OCI-LY7 (cell line): Measurements from ENCODE around the gene NINL. TPM values are rescaled to one million over a fixed set of nuclear protein-coding genes. Genes with fewer than 3 reads are reported as not detected.

Source experiments
- BruUV-seq: library from RNA; stranded (reverse); fragments of 400-500 nt; replicated peaks from 2 replicates; lab custom pipeline; 2021; lab: Mats Ljungman, UMichigan
- CTCF ChIA-PET: fragments of 300-600 bp; sonication (Branson Sonifier 250); formaldehyde crosslinking; loops from one replicate; lab custom pipeline; 2022; ENCODE audit warnings: antibody characterized with exemption; ENCODE audit not compliant: unreplicated experiment; lab: Charles Lee
- POLR2A ChIA-PET: fragments of 300-600 bp; sonication (Branson Sonifier 250); formaldehyde crosslinking; loops from one replicate; lab custom pipeline; 2022; ENCODE audit warnings: antibody characterized with exemption; lab: Charles Lee
- DNase-seq: peaks from one replicate; pipeline ENCODE4 v3.0.0-alpha.2; 2015; ENCODE audit warnings: low spot score
- H2AFZ ChIP-seq: fragments of 200-600 bp; sonication (generic), shearing (Covaris generic); 2 replicates; pipeline ENCODE4 v1.6.1; 2014; ENCODE audit warnings: mild to moderate bottlenecking, antibody characterized with exemption, low read length, moderate library complexity
- H3K27ac ChIP-seq: fragments of 200-600 bp; sonication (generic); 2 replicates; pipeline ENCODE4 v1.5.1; 2014; ENCODE audit warnings: mixed run types, low read depth, mild to moderate bottlenecking, moderate library complexity, low read length, inconsistent platforms; ENCODE audit not compliant: poor library complexity, severe bottlenecking
- H3K36me3 ChIP-seq: fragments of 200-600 bp; sonication (generic); 2 replicates; pipeline ENCODE4 v1.6.1; 2014; ENCODE audit warnings: mild to moderate bottlenecking, antibody characterized with exemption, low read length, moderate library complexity, mixed read lengths; ENCODE audit not compliant: insufficient read depth
- H3K4me1 ChIP-seq: fragments of 200-600 bp; sonication (generic); 2 replicates; pipeline ENCODE4 v1.5.1; 2014; ENCODE audit warnings: mild to moderate bottlenecking, low read length; ENCODE audit not compliant: insufficient read depth, poor library complexity, severe bottlenecking
- H3K4me2 ChIP-seq: fragments of 200-600 bp; sonication (generic); 2 replicates; pipeline ENCODE4 v1.6.1; 2014; ENCODE audit warnings: mild to moderate bottlenecking, low read length
- H3K4me3 ChIP-seq: fragments of 200-600 bp; sonication (generic); 2 replicates; pipeline ENCODE4 v1.5.1; 2014; ENCODE audit warnings: mild to moderate bottlenecking, low read depth, low read length; ENCODE audit not compliant: poor library complexity, severe bottlenecking
- H3K79me2 ChIP-seq: fragments of 200-600 bp; sonication (generic); 2 replicates; pipeline ENCODE4 v1.6.1; 2016; ENCODE audit warnings: low read depth, mild to moderate bottlenecking, low read length, moderate library complexity, mixed read lengths; ENCODE audit not compliant: insufficient read depth
- H3K9me2 ChIP-seq: fragments of 200-600 bp; sonication (generic); 2 replicates; pipeline ENCODE4 v1.6.1; 2016; ENCODE audit warnings: mild to moderate bottlenecking, low read length, mixed read lengths; ENCODE audit not compliant: insufficient read depth
- H3K9me3 ChIP-seq: fragments of 200-600 bp; sonication (generic); 2 replicates; pipeline ENCODE4 v1.6.1; 2014; ENCODE audit warnings: mild to moderate bottlenecking, mixed run types, low read length, mixed read lengths
- H4K20me1 ChIP-seq: fragments of 200-600 bp; sonication (generic); 2 replicates; pipeline ENCODE4 v1.6.1; 2014; ENCODE audit warnings: mild to moderate bottlenecking, antibody characterized with exemption, low read length, moderate library complexity, mixed read lengths; ENCODE audit not compliant: insufficient read depth
- CTCF ChIP-seq: fragments of 200-600 bp; sonication (generic); conservative IDR thresholded peaks from 2 replicates; pipeline ENCODE4 v1.5.1; 2014; ENCODE audit warnings: mild to moderate bottlenecking, antibody characterized with exemption, low read length, moderate library complexity, mixed read lengths
- EZH2phosphoT487 ChIP-seq: fragments of 200-600 bp; sonication (generic); IDR thresholded peaks from 2 replicates; pipeline ENCODE4 v1.6.1; 2018; ENCODE audit warnings: low read depth, borderline replicate concordance, mild to moderate bottlenecking, mixed run types, antibody characterized with exemption, low read length, moderate library complexity, mixed read lengths
- intact Hi-C: fragments of 100-400 bp; cut with micrococcal nuclease; formaldehyde crosslinking; loops from one replicate; pipeline ENCODE4 v1.10.0; 2022; ENCODE audit not compliant: unreplicated experiment
- total RNA-seq, 2 experiments: library from RNA; depleted of rRNA in 1 of 2; stranded (reverse); fragments of >200 nt in 1 of 2; shearing (Covaris generic) in 1 of 2; gene quantifications; 2 replicates each; pipeline ENCODE4 v1.2.3, GENCODE V29; 2014 to 2022

The NINL gene
- total RNA-seq, 2 experiments from 2014 or later: 0.06 to 0.55 TPM

- Histone ChIP-seq H3K27ac (no peak overlapping the region), H3K4me3 (no peak overlapping the region), H3K4me2 (no peak overlapping the region), H3K4me1 (no peaks in the 10 kb centered on the region), H3K79me2 (no peaks in the 10 kb centered on the region), H2AFZ (no peak overlapping the region), H3K9me2 (no peaks in the 10 kb centered on the region), H3K36me3 (no peaks in the 10 kb centered on the region), H4K20me1 (no peaks in the 10 kb centered on the region), H3K9me3 (no peaks in the 10 kb centered on the region)
- ChIA-PET POLR2A (no interaction called here), CTCF (no interaction called here)
- DNase-seq: no peak
- TF ChIP-seq CTCF (no peak), EZH2phosphoT487 (no peak)
- BruUV-seq: no TSS peak
- intact Hi-C loops: no loop called here
Measured at GRCh38 chr20:25538838-25539665, 46.3 kb downstream of the NINL start.

- Histone ChIP-seq H2AFZ (no peak overlapping the region), H3K4me1 (no peaks in the 10 kb centered on the region), H3K36me3 (no peaks in the 10 kb centered on the region), H3K4me3 (no peak overlapping the region), H3K9me3 (no peaks in the 10 kb centered on the region), H4K20me1 (no peaks in the 10 kb centered on the region), H3K4me2 (no peak overlapping the region), H3K9me2 (no peaks in the 10 kb centered on the region), H3K79me2 (no peaks in the 10 kb centered on the region), H3K27ac (no peak overlapping the region)
- no peak for DNase-seq
- POLR2A ChIA-PET: no interaction called here
- no TSS peak for BruUV-seq
- CTCF ChIA-PET: no interaction called here
- no peak for TF ChIP-seq EZH2phosphoT487
- TF ChIP-seq CTCF: no peak
- intact Hi-C loops: no loop called here
Measured at GRCh38 chr20:25537890-25538289, 47.4 kb downstream of the NINL start.

GRCh38 chr20:25535762-25536161, 49.6 kb downstream of the NINL start:
- no peak overlapping the region for H3K4me3 ChIP-seq
- H3K4me1 ChIP-seq: no peaks in the 10 kb centered on the region
- H3K36me3 ChIP-seq: no peaks in the 10 kb centered on the region
- H4K20me1 ChIP-seq: no peaks in the 10 kb centered on the region
- no peak overlapping the region for H2AFZ ChIP-seq
- no peaks in the 10 kb centered on the region for H3K9me3 ChIP-seq
- ChIA-PET POLR2A (no interaction called here), CTCF (no interaction called here)
- intact Hi-C loops: no loop called here
- H3K79me2 ChIP-seq: no peaks in the 10 kb centered on the region
- no peaks in the 10 kb centered on the region for H3K9me2 ChIP-seq
- no peak overlapping the region for H3K4me2 ChIP-seq
- no TSS peak for BruUV-seq
- TF ChIP-seq EZH2phosphoT487 (no peak), CTCF (no peak)
- no peak overlapping the region for H3K27ac ChIP-seq
- DNase-seq: no peak
